Caco-2 (cell line): Measurements from ENCODE around the gene GPT2. TPM values are rescaled to one million over a fixed set of nuclear protein-coding genes. Genes with fewer than 3 reads are reported as not detected.

Experiments
- BruUV-seq: library from RNA; stranded (reverse); fragments of 400-500 nt; replicated peaks from 2 replicates; lab custom pipeline; 2021; lab: Mats Ljungman, UMichigan
- CTCF ChIA-PET: fragments of 300-600 bp; sonication (Branson Sonifier 250); formaldehyde crosslinking; loops from one replicate; lab custom pipeline; 2022; ENCODE audit warnings: antibody characterized with exemption; lab: Charles Lee
- POLR2A ChIA-PET: fragments of 300-600 bp; sonication (Branson Sonifier 250); formaldehyde crosslinking; loops from one replicate; lab custom pipeline; 2022; ENCODE audit warnings: antibody characterized with exemption; lab: Charles Lee
- DNase-seq, 2 experiments: peaks; one replicate each; pipeline versions ENCODE4 v3.0.0 to v3.0.0-alpha.2; 2020 to 2022
- H3K27me3 ChIP-seq: replicated peaks from 2 replicates; pipeline ENCODE4 v1.6.0; 2011; ENCODE audit warnings: low read length; ENCODE audit not compliant: control insufficient read depth, insufficient read depth
- H3K36me3 ChIP-seq: 2 replicates; pipeline ENCODE4 v1.5.1; 2011; ENCODE audit warnings: low read length; ENCODE audit not compliant: control insufficient read depth, insufficient read depth
- H3K4me1 ChIP-seq: fragments of 250-450 bp; sonication (Bioruptor Pico); 2 replicates; pipeline ENCODE4 v1.5.1; 2020; ENCODE audit warnings: mild to moderate bottlenecking
- H3K4me3 ChIP-seq: 2 replicates; pipeline ENCODE4 v1.5.1; 2011; ENCODE audit warnings: low read depth, mild to moderate bottlenecking, control low read depth, low read length
- H3K9me3 ChIP-seq: fragments of 250-450 bp; sonication (Bioruptor Pico); 2 replicates; pipeline ENCODE4 v1.5.1; 2020; ENCODE audit warnings: mild to moderate bottlenecking, moderate library complexity
- H3K27ac Mint-ChIP-seq: one replicate; pipeline ENCODE4 v1.8.0; 2022; ENCODE audit warnings: mixed read lengths; ENCODE audit not compliant: unreplicated experiment
- H3K27me3 Mint-ChIP-seq: one replicate; pipeline ENCODE4 v1.8.0; 2022; ENCODE audit warnings: mixed read lengths; ENCODE audit not compliant: insufficient read depth, unreplicated experiment
- H3K36me3 Mint-ChIP-seq: one replicate; pipeline ENCODE4 v1.8.0; 2022; ENCODE audit warnings: mild to moderate bottlenecking, mixed read lengths; ENCODE audit not compliant: insufficient read depth, unreplicated experiment
- H3K4me1 Mint-ChIP-seq: one replicate; pipeline ENCODE4 v1.8.0; 2022; ENCODE audit warnings: low read depth, mixed read lengths; ENCODE audit not compliant: unreplicated experiment
- H3K4me3 Mint-ChIP-seq: one replicate; pipeline ENCODE4 v1.8.0; 2022; ENCODE audit warnings: mild to moderate bottlenecking, moderate library complexity, mixed read lengths; ENCODE audit not compliant: unreplicated experiment
- H3K9me3 Mint-ChIP-seq: one replicate; pipeline ENCODE4 v1.8.0; 2022; ENCODE audit warnings: mixed read lengths; ENCODE audit not compliant: unreplicated experiment
- CTCF ChIP-seq, 2 experiments: fragments of 200-600 bp in 1 of 2; IDR thresholded peaks; 1 replicate in 1 of 2; 2 replicates in 1 of 2; pipeline versions ENCODE4 v1.5.1 to v1.8.0; 2011 to 2022; ENCODE audit warnings: antibody characterized with exemption in 1 of 2, control low read depth in 1 of 2, inconsistent platforms in 1 of 2, low read depth in 1 of 2, low read length in 1 of 2, mild to moderate bottlenecking in 1 of 2, moderate library complexity in 1 of 2; ENCODE audit not compliant: insufficient read depth in 1 of 2, severe bottlenecking in 1 of 2, unreplicated experiment in 1 of 2
- intact Hi-C: fragments of 100-400 bp; cut with micrococcal nuclease; formaldehyde crosslinking; loops from one replicate; pipeline ENCODE4 v1.10.0; 2022; ENCODE audit not compliant: unreplicated experiment
- total RNA-seq: library from RNA; stranded (reverse); gene quantifications from 2 replicates; pipeline ENCODE4 v1.2.3, GENCODE V29; 2022

Gene GPT2
- total RNA-seq, 1 experiment from 2014 or later: 128 TPM

DNA sequence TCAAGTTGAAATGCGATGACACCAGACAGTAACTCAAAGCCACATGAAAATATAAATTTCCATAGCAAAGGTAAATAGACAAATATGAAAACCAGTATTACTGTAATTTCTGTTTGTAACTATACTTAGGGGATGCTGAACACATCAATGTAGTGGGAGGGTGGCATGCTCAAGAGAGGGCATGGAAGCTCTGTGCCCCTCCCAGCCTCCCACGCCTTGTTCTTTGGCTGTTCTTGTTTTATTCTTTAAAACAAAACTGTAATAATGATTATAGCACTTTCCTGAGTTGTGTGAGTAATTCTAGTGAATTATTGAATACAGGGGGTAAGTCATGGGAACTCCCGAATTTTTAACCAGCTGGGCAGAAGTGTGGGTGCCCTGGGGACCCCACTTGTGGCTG is 11.0 kb upstream of the GPT2 start:
- H3K27me3 Mint-ChIP-seq: no peaks in the 10 kb centered on the region
- CTCF ChIA-PET: interaction anchor here (0.6 kb wide), 1 partner anchor 200 kb away, joined by 4 read pairs; no protein-coding TSS in a partner anchor

GRCh38 chr16:46875243-46875642 is 8.9 kb upstream of the GPT2 start:
- POLR2A ChIA-PET: no interaction called here
- no peak overlapping the region for H3K4me3 Mint-ChIP-seq
- H3K27me3 ChIP-seq: no peaks in the 10 kb centered on the region
- no peak for TF ChIP-seq CTCF (IDR thresholded peaks at IDR 0.05; ENCODE audit: insufficient read depth in 1 of 2, low read depth in 1 of 2, low read length in 1 of 2, severe bottlenecking in 1 of 2, unreplicated experiment in 1 of 2)
- intact Hi-C loops: no loop called here
- no peak for DNase-seq
- peak overlapping the region; percentile 79 for H3K27ac Mint-ChIP-seq
- H3K27me3 Mint-ChIP-seq: no peaks in the 10 kb centered on the region
- CTCF ChIA-PET: no interaction called here
- no peaks in the 10 kb centered on the region for H3K9me3 Mint-ChIP-seq
- H3K4me3 ChIP-seq: no peak overlapping the region
- H3K36me3 Mint-ChIP-seq: no peaks in the 10 kb centered on the region
- no peaks in the 10 kb centered on the region for H3K36me3 ChIP-seq
- H3K9me3 ChIP-seq: no peaks in the 10 kb centered on the region
- H3K4me1 ChIP-seq: peaks cover 38% of the 10 kb centered on the region
- peaks cover 22% of the 10 kb centered on the region for H3K4me1 Mint-ChIP-seq
- BruUV-seq: no TSS peak

More for the DNA sequence above, 11.0 kb upstream of the GPT2 start:
- Mint-ChIP-seq H3K4me1 (peaks cover 21% of the 10 kb centered on the region), H3K27ac (no peak overlapping the region), H3K9me3 (no peaks in the 10 kb centered on the region), H3K36me3 (no peaks in the 10 kb centered on the region), H3K4me3 (no peak overlapping the region)
- H3K36me3 ChIP-seq: no peaks in the 10 kb centered on the region
- TF ChIP-seq CTCF (IDR thresholded peaks at IDR 0.05; ENCODE audit: insufficient read depth in 1 of 2, low read depth in 1 of 2, low read length in 1 of 2, severe bottlenecking in 1 of 2, unreplicated experiment in 1 of 2): no peak
- H3K9me3 ChIP-seq: no peaks in the 10 kb centered on the region
- DNase-seq: no peak
- no peak overlapping the region for H3K4me3 ChIP-seq
- BruUV-seq: no TSS peak
- peaks cover 29% of the 10 kb centered on the region for H3K4me1 ChIP-seq
- H3K27me3 ChIP-seq: no peaks in the 10 kb centered on the region
- intact Hi-C loops: no loop called here
- POLR2A ChIA-PET: no interaction called here

GRCh38 chr16:46882304-46882939 is 1.7 kb upstream of the GPT2 start:
- Mint-ChIP-seq H3K27ac (peak overlapping the region; percentile 97), H3K27me3 (no peaks in the 10 kb centered on the region), H3K36me3 (peaks cover 23% of the 10 kb centered on the region), H3K4me1 (peaks cover 44% of the 10 kb centered on the region), H3K4me3 (peak overlapping the region; percentile 94), H3K9me3 (no peaks in the 10 kb centered on the region)
- no TSS peak for BruUV-seq
- ChIA-PET CTCF (interaction anchor here (1.5 kb wide), 1 partner anchor 28 kb away, joined by 3 read pairs; no protein-coding TSS in a partner anchor), POLR2A (interaction anchor here (1.0 kb wide), 1 partner anchor 13 kb away, joined by 3 read pairs; no protein-coding TSS in a partner anchor)
- no peak for TF ChIP-seq CTCF (IDR thresholded peaks at IDR 0.05; ENCODE audit: insufficient read depth in 1 of 2, low read depth in 1 of 2, low read length in 1 of 2, severe bottlenecking in 1 of 2, unreplicated experiment in 1 of 2)
- peaks cover 58% of the 10 kb centered on the region for H3K4me1 ChIP-seq
- H3K36me3 ChIP-seq: no peaks in the 10 kb centered on the region
- no peak overlapping the region for H3K4me3 ChIP-seq
- no peaks in the 10 kb centered on the region for H3K27me3 ChIP-seq
- intact Hi-C loops: loop anchor here (10.0 kb wide), 1 partner anchor 1502 kb away; the partner anchor contains the start of gene SIAH1
- H3K9me3 ChIP-seq: no peaks in the 10 kb centered on the region
- peak in 1 of 2 experiments; percentile 32 for DNase-seq
